ENCODE data around the gene BMS1. TPM values are rescaled to one million over a fixed set of nuclear protein-coding genes. Genes with fewer than 3 reads are reported as not detected.

Gene BMS1
- total RNA-seq, 1 donor from 2014 or later, result 23.2 TPM

DNA sequence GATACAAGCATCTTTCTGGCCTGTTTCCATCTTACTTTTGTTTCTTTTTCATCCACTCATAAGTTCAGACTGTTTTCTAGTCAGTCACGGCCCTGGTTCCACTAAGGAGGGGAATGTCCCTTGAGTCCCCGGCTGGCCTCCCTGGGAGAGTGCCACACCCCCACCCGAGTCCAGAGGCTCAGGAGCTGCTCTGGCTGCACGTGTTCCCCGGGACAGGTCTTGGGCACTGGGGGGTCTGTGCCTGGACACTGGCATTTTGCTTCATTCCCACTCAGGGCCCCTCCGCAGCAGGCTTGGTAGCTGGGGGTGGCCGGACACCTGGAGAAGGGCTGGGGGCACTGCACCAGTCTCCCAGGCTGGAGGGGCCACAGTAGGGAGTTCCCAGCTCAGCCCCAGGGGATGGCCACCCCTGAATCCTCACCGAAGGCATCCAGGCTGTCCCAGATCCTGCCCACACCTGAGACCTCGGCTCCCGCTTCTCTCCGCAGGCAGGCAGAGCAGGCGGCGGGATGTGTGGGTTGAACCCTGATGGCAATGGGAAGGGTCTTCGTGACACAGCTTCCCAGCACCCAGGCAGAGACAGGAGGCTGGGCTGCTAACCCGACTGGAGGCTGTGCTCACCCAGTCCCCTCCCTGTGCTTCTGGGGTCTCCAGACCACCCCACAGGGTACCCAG, 92.3 kb downstream of the BMS1 start:
- no peak overlapping the region for H3K4me3 ChIP-seq (ENCODE audit: low read depth, low read length)
- TF ChIP-seq, protein P1, sequence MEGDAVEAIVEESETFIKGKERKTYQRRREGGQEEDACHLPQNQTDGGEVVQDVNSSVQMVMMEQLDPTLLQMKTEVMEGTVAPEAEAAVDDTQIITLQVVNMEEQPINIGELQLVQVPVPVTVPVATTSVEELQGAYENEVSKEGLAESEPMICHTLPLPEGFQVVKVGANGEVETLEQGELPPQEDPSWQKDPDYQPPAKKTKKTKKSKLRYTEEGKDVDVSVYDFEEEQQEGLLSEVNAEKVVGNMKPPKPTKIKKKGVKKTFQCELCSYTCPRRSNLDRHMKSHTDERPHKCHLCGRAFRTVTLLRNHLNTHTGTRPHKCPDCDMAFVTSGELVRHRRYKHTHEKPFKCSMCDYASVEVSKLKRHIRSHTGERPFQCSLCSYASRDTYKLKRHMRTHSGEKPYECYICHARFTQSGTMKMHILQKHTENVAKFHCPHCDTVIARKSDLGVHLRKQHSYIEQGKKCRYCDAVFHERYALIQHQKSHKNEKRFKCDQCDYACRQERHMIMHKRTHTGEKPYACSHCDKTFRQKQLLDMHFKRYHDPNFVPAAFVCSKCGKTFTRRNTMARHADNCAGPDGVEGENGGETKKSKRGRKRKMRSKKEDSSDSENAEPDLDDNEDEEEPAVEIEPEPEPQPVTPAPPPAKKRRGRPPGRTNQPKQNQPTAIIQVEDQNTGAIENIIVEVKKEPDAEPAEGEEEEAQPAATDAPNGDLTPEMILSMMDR (IDR thresholded peaks at IDR 0.05; ENCODE audit: insufficient read depth, low read length, poor library complexity, severe bottlenecking), result no peak
- no peak for DNase-seq (ENCODE audit: low read depth)
- H3K36me3 ChIP-seq (ENCODE audit: control insufficient read depth, insufficient read depth, low read length), result no peaks in the 10 kb centered on the region
- H3K27me3 ChIP-seq (ENCODE audit: control insufficient read depth, insufficient read depth, low read length), result no peaks in the 10 kb centered on the region

DNA sequence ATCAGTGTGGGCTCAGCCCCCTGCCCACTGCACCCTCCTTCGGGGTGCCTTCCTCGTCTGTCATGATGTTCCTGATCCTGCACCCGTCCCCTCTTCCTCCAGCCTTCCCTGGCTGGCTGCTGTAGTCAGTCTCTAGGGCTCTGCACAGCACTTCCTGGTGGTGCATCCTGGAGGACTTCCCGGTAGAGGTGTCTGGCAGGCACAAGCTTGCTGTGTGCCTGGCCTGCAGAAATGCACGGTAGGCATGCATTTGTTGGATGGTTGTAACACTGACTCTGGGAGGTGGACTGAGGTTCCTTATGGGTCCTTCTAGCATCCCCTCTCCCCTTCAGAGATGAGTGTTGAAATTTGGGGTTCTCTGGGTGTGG, 92.8 kb downstream of the BMS1 start:
- TF ChIP-seq, protein P1 (IDR thresholded peaks at IDR 0.05; ENCODE audit: insufficient read depth, low read length, poor library complexity, severe bottlenecking), result no peak
- no peak for DNase-seq (ENCODE audit: low read depth)
- Histone ChIP-seq H3K27me3 (ENCODE audit: control insufficient read depth, insufficient read depth, low read length) (no peaks in the 10 kb centered on the region), H3K36me3 (ENCODE audit: control insufficient read depth, insufficient read depth, low read length) (no peaks in the 10 kb centered on the region), H3K4me3 (ENCODE audit: low read depth, low read length) (no peak overlapping the region)

DNA sequence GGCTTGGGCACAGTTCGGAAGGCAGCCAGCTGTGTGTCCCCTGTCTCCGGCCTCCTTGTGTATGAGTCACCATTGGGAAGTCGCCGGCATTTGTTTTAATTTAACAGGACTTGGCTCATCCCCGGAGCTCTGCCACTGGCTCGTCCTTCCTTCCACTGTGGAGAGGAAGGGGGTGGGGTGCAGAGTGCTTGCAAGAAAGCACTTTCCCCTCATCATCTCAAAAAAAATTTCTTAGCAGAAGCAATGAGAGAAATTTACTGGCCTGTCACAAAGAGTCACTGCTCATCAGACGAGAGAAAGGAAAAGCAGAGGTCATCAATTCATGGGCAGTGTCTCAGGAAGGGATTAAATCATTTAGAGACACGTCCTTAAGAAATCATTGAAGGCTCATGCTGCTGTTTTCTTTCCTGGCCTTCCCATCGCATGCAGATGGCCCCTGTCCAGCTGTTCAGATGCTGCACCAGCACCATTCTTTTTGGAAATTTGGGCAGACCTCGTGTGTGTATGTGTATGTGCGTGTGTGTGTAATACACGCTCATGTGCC, 93.3 kb downstream of the BMS1 start:
- no peak for DNase-seq (ENCODE audit: low read depth)
- Histone ChIP-seq H3K4me3 (ENCODE audit: low read depth, low read length) (no peak overlapping the region), H3K36me3 (ENCODE audit: control insufficient read depth, insufficient read depth, low read length) (no peaks in the 10 kb centered on the region), H3K27me3 (ENCODE audit: control insufficient read depth, insufficient read depth, low read length) (no peaks in the 10 kb centered on the region)
- TF ChIP-seq, protein P1 (IDR thresholded peaks at IDR 0.05; ENCODE audit: insufficient read depth, low read length, poor library complexity, severe bottlenecking), result no peak

DNA sequence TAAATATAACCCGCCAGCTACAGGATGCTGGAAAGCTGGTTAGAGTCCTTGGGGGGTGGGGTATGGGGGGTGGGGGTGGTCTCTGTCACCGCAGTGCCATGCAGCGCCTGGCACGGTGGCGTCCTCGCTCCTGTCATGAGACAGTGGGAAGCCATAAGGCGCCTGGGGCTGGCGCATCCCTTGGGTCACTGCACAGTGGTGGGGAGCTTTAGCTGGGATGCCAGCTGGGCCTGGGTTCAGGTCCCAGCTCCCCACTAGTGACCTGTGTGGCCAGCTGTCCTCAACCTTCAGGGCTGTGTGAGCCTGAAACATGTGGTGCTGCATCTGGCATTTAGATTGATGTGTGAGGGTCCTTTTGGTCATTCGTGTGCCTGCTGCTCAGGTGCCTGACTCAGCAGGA, 93.9 kb downstream of the BMS1 start:
- H3K36me3 ChIP-seq (ENCODE audit: control insufficient read depth, insufficient read depth, low read length), result no peaks in the 10 kb centered on the region
- no peaks in the 10 kb centered on the region for H3K27me3 ChIP-seq (ENCODE audit: control insufficient read depth, insufficient read depth, low read length)
- TF ChIP-seq, protein P1 (IDR thresholded peaks at IDR 0.05; ENCODE audit: insufficient read depth, low read length, poor library complexity, severe bottlenecking), result no peak
- DNase-seq (ENCODE audit: low read depth), result no peak
- no peak overlapping the region for H3K4me3 ChIP-seq (ENCODE audit: low read depth, low read length)

DNA sequence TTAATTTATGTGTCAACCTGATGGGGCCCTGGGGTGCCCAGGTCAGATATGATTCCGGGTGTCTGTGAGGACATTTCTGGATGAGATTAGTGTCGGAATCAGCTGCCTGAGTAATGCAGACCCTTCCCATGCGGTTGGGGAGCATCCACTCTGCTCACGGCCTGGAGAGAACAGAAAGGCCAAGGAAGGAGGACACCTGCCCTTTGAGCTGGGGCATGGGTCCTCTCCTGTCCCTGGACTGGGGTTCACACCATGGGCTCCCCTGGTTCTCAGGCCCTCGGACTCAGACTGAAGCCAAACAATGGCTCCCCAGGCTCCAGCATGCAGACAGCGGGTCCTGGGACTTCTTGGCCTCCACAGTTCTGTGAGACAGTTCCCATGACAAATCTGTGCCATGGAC, 94.3 kb downstream of the BMS1 start:
- Histone ChIP-seq H3K4me3 (ENCODE audit: low read depth, low read length) (no peak overlapping the region), H3K36me3 (ENCODE audit: control insufficient read depth, insufficient read depth, low read length) (no peaks in the 10 kb centered on the region), H3K27me3 (ENCODE audit: control insufficient read depth, insufficient read depth, low read length) (no peaks in the 10 kb centered on the region)
- no peak for DNase-seq (ENCODE audit: low read depth)
- TF ChIP-seq, protein P1 (IDR thresholded peaks at IDR 0.05; ENCODE audit: insufficient read depth, low read length, poor library complexity, severe bottlenecking), result no peak
